Measurements from ENCODE around the gene TENT5C. TPM values are rescaled to one million over a fixed set of nuclear protein-coding genes. Genes with fewer than 3 reads are reported as not detected.
A peak's percentile ranks its signal among the peaks of the same experiment; 100 is the strongest.

TENT5C gene
- total and polyA plus RNA-seq, 9 of the 15 experiments (the other 6 are each of a cell fraction or from before 2014, with no cell fraction given): 1.8 to 7.7 (median 4.0) TPM

- no peak for TF ChIP-seq ZNF592 (IDR thresholded peaks at IDR 0.05)
- TF ChIP-seq GABPB2 (CRISPR knock-in tag; conservative IDR thresholded peaks at IDR 0.05): no peak; the same call in 1 of the 2 replicates
- TF ChIP-seq VEZF1 (CRISPR knock-in tag; IDR thresholded peaks at IDR 0.05): peak; percentile 49
- TF ChIP-seq RBM17 (IDR thresholded peaks at IDR 0.05; ENCODE audit: borderline replicate concordance, low read depth, low read length): no peak
- TF ChIP-seq MITF (IDR thresholded peaks at IDR 0.05): no peak
- TF ChIP-seq FUS (optimal IDR thresholded peaks at IDR 0.05; ENCODE audit: low read depth, low read length): no peak
- TF ChIP-seq ZNF764 (CRISPR knock-in tag; IDR thresholded peaks at IDR 0.05; ENCODE audit: low read depth): no peak
- TF ChIP-seq ZBTB12 (CRISPR knock-in tag; IDR thresholded peaks at IDR 0.05): peak; percentile 35; the same call in 1 of the 2 replicates
- no peak for TF ChIP-seq CBX2 (IDR thresholded peaks at IDR 0.05; ENCODE audit: insufficient read depth, low read length, poor library complexity, severe bottlenecking)
- TF ChIP-seq MTA2 (IDR thresholded peaks at IDR 0.05; ENCODE audit: low read depth): peak; percentile 93
- TF ChIP-seq NR0B1 (IDR thresholded peaks at IDR 0.05; ENCODE audit: partially characterized antibody): no peak
- TF ChIP-seq FIP1L1 (IDR thresholded peaks at IDR 0.05; ENCODE audit: low read depth, low read length, poor library complexity, severe bottlenecking): no peak
- peak; percentile 67 for TF ChIP-seq L3MBTL2 (IDR thresholded peaks at IDR 0.05)
- 0 out of 2 replicates have a peak, but pooled peaks have one; percentile 3 for TF ChIP-seq SMC3 (conservative IDR thresholded peaks at IDR 0.05; ENCODE audit: insufficient read depth, low read depth, low read length)
- no peak for TF ChIP-seq SUPT5H (IDR thresholded peaks at IDR 0.05)
- TF ChIP-seq SRSF9 (IDR thresholded peaks at IDR 0.05; ENCODE audit: borderline replicate concordance, low read depth, low read length): no peak
These were observed 39.0 kb downstream of the TENT5C start (continued) for GRCh38 chr1:117644696-117645311.

All from K562 (cell line).